MG63 (cell line): ENCODE data around the gene NR2F6. TPM values are rescaled to one million over a fixed set of nuclear protein-coding genes. Genes with fewer than 3 reads are reported as not detected.

ENCODE experiments used
- DNase-seq: peaks from one replicate; pipeline ENCODE4 v3.0.0-alpha.2; 2020
- H3K27me3 ChIP-seq: fragments of 250-450 bp; sonication (Bioruptor Pico); 2 replicates; pipeline ENCODE4 v1.5.1; 2020; ENCODE audit warnings: mild to moderate bottlenecking, moderate library complexity
- H3K36me3 ChIP-seq: fragments of 250-450 bp; sonication (Bioruptor Pico); 2 replicates; pipeline ENCODE4 v1.5.1; 2020; ENCODE audit warnings: mild to moderate bottlenecking, moderate library complexity
- H3K4me3 ChIP-seq: fragments of 250-450 bp; sonication (Bioruptor Pico); 2 replicates; pipeline ENCODE4 v1.5.1; 2020; ENCODE audit warnings: mild to moderate bottlenecking, moderate library complexity
- H3K9me3 ChIP-seq: fragments of 250-450 bp; sonication (Bioruptor Pico); 2 replicates; pipeline ENCODE4 v1.5.1; 2020; ENCODE audit warnings: mild to moderate bottlenecking, moderate library complexity
- total RNA-seq: library from RNA; depleted of rRNA; stranded (reverse); fragments of >200 nt; shearing (Covaris generic); gene quantifications from 2 replicates; pipeline ENCODE4 v1.2.3, GENCODE V29; 2014; ENCODE audit warnings: low replicate concordance

Gene NR2F6
- total RNA-seq, 1 experiment from 2014 or later, result 87.8 TPM

GRCh38 chr19:17232258-17232657 lies 13.5 kb downstream of the NR2F6 start:
- Histone ChIP-seq H3K9me3 (no peaks in the 10 kb centered on the region), H3K4me3 (no peak overlapping the region), H3K27me3 (no peaks in the 10 kb centered on the region), H3K36me3 (peaks cover 65% of the 10 kb centered on the region)
- DNase-seq, result no peak

- Histone ChIP-seq H3K36me3 (peaks cover 53% of the 10 kb centered on the region), H3K4me3 (no peak overlapping the region), H3K27me3 (no peaks in the 10 kb centered on the region), H3K9me3 (no peaks in the 10 kb centered on the region)
- DNase-seq, result no peak
Measured at GRCh38 chr19:17229890-17230289, 15.8 kb downstream of the NR2F6 start.

- no peak overlapping the region for H3K4me3 ChIP-seq
- no peak for DNase-seq
- no peaks in the 10 kb centered on the region for H3K27me3 ChIP-seq
- peaks cover 34% of the 10 kb centered on the region for H3K36me3 ChIP-seq
- H3K9me3 ChIP-seq, result no peaks in the 10 kb centered on the region
Measured at GRCh38 chr19:17227798-17228367, 17.8 kb downstream of the NR2F6 start.

GRCh38 chr19:17226002-17226933 lies 19.5 kb downstream of the NR2F6 start, which contains the start of gene OCEL1:
OCEL1 (plus strand) TSS chr19:17226226; CDS start chr19:17226248, 22 bp downstream.
- peak; percentile 99 for DNase-seq
- Histone ChIP-seq H3K36me3 (peaks cover 19% of the 10 kb centered on the region), H3K9me3 (no peaks in the 10 kb centered on the region), H3K27me3 (no peaks in the 10 kb centered on the region), H3K4me3 (peak within 1 kb of the TSS; percentile 64)

GRCh38 chr19:17225053-17225452 lies 20.7 kb downstream of the NR2F6 start:
- no peak for DNase-seq
- Histone ChIP-seq H3K9me3 (no peaks in the 10 kb centered on the region), H3K27me3 (no peaks in the 10 kb centered on the region), H3K36me3 (peaks cover 10% of the 10 kb centered on the region), H3K4me3 (no peak overlapping the region)

- Histone ChIP-seq H3K36me3 (peaks cover 34% of the 10 kb centered on the region), H3K27me3 (no peaks in the 10 kb centered on the region), H3K4me3 (no peak overlapping the region), H3K9me3 (no peaks in the 10 kb centered on the region)
- DNase-seq, result peak; percentile 70
Measured at GRCh38 chr19:17220207-17220758, 25.4 kb downstream of the NR2F6 start.

GRCh38 chr19:17219286-17219685 lies 26.4 kb downstream of the NR2F6 start:
- Histone ChIP-seq H3K27me3 (no peaks in the 10 kb centered on the region), H3K9me3 (no peaks in the 10 kb centered on the region), H3K36me3 (peaks cover 39% of the 10 kb centered on the region), H3K4me3 (no peak overlapping the region)
- no peak for DNase-seq

- Histone ChIP-seq H3K9me3 (no peaks in the 10 kb centered on the region), H3K36me3 (peaks cover 49% of the 10 kb centered on the region), H3K27me3 (no peaks in the 10 kb centered on the region), H3K4me3 (peak overlapping the region; percentile 83)
- DNase-seq, result no peak
Measured at GRCh38 chr19:17216058-17216670, 29.6 kb downstream of the NR2F6 start.

GRCh38 chr19:17215127-17215971 lies 30.4 kb downstream of the NR2F6 start, which contains the start of gene USE1:
USE1 (plus strand) TSS chr19:17215357; CDS start chr19:17215406, 49 bp downstream.
- H3K9me3 ChIP-seq, result no peaks in the 10 kb centered on the region
- peaks cover 53% of the 10 kb centered on the region for H3K36me3 ChIP-seq
- H3K4me3 ChIP-seq, result peak within 1 kb of the TSS; percentile 83
- DNase-seq, result peak; percentile 91
- H3K27me3 ChIP-seq, result no peaks in the 10 kb centered on the region

- no peak for DNase-seq
- H3K9me3 ChIP-seq, result no peaks in the 10 kb centered on the region
- no peaks in the 10 kb centered on the region for H3K27me3 ChIP-seq
- peaks cover 56% of the 10 kb centered on the region for H3K36me3 ChIP-seq
- H3K4me3 ChIP-seq, result peak overlapping the region; percentile 83
Measured at GRCh38 chr19:17214508-17215126, 31.1 kb downstream of the NR2F6 start.

GRCh38 chr19:17213334-17213733 lies 32.4 kb downstream of the NR2F6 start:
- Histone ChIP-seq H3K36me3 (peaks cover 59% of the 10 kb centered on the region), H3K9me3 (no peaks in the 10 kb centered on the region), H3K27me3 (no peaks in the 10 kb centered on the region), H3K4me3 (no peak overlapping the region)
- DNase-seq, result no peak

- Histone ChIP-seq H3K4me3 (no peak overlapping the region), H3K9me3 (no peaks in the 10 kb centered on the region), H3K27me3 (no peaks in the 10 kb centered on the region), H3K36me3 (peaks cover 51% of the 10 kb centered on the region)
- DNase-seq, result no peak
Measured at GRCh38 chr19:17211547-17212446, 33.9 kb downstream of the NR2F6 start.

GRCh38 chr19:17210296-17210695 lies 35.4 kb downstream of the NR2F6 start:
- peaks cover 48% of the 10 kb centered on the region for H3K36me3 ChIP-seq
- H3K27me3 ChIP-seq, result no peaks in the 10 kb centered on the region
- no peak overlapping the region for H3K4me3 ChIP-seq
- no peaks in the 10 kb centered on the region for H3K9me3 ChIP-seq
- no peak for DNase-seq

- H3K36me3 ChIP-seq, result peaks cover 48% of the 10 kb centered on the region
- H3K4me3 ChIP-seq, result no peak overlapping the region
- H3K9me3 ChIP-seq, result no peaks in the 10 kb centered on the region
- DNase-seq, result peak; percentile 68
- H3K27me3 ChIP-seq, result no peaks in the 10 kb centered on the region
Measured at GRCh38 chr19:17209126-17210036, 36.3 kb downstream of the NR2F6 start.
